Activated T-helper 9 cell treated with anti-CD3 and anti-CD28 coated beads, Interleukin-2, amount 50 U/mL, for 16 hours (primary cell): ENCODE data around the gene OTUB2.
A peak's percentile ranks its signal among the peaks of the same experiment; 100 is the strongest.

Experiments used
- DNase-seq: peaks from one replicate; pipeline ENCODE4 v3.0.0-alpha.2; 2020; ENCODE audit warnings: low read depth

Gene OTUB2

DNA sequence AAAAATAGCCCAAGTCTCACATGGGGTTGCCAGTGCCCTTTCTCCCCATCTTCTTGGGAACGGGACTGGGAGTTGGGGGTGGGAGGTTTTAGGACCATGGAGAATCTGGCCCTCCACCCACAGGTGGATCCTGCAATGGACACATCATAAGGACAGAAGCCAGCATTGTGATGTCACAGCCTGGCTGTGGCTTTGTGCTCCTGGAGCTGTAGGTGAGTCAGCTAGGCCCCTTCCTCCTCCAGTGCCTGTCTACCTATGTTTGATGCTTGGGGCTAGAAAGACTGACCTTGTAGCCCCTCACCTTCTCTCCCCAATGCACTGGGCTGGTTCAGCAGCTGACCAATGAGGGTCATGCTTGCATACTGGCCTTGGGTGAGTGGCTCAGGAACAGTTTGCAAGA is 29.1 kb upstream of the OTUB2 start, which contains the start of gene CCDC197:
Gene CCDC197, plus strand, starts transcription at position 220 of the 400 bp plus-strand sequence. CDS start 831 bp downstream, outside the sequence.
- DNase-seq = no peak

DNA sequence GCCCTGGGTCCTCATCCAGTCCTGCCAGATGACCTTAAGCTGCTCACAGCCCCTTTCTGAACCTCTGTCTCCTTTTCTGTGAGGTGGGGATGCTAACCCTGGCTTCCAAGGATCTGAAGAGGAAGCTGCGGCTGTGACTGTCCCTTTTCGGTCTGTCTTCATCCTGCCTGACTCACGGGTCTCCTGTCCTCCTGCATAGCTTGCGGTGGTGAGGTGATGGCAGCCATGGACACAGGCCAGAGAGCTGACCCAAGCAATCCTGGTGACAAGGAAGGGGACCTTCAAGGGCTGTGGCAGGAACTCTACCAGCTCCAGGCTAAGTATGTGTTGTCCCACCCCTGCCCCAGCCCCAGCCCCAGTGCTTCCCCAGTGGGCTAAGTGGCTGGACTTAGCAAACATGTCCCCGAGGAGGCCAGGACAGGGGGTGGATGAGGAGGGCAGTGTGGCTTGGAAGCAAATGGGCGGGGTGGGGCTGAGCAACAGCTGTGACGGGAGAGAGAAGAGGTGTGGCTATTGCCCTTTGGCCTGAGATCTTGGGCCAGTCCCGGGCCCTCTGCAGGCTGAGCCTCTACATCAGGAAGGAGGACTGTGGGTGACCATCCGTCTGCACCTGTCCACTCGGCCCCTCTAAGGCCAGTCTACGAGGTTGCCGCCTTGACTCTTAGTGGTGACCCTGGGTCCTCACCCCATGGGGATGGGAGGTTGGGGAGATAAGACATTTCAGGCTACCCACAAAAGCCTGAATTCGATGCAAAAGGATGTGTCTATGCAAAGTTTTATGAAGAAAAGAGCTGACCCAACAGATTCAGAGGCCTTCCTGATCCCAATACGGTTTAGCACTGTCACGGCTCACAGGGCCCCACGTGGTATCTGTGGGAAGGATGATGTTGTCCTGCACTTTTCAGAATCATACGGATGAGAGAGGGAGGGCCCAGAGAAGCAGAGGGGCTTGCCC is 27.9 kb upstream of the OTUB2 start:
- no peak for DNase-seq

- DNase-seq = no peak
Observed at GRCh38 chr14:93998871-93999403, 27.2 kb upstream of the OTUB2 start.

GRCh38 chr14:93999573-93999972 is 26.6 kb upstream of the OTUB2 start:
- DNase-seq = no peak

DNA sequence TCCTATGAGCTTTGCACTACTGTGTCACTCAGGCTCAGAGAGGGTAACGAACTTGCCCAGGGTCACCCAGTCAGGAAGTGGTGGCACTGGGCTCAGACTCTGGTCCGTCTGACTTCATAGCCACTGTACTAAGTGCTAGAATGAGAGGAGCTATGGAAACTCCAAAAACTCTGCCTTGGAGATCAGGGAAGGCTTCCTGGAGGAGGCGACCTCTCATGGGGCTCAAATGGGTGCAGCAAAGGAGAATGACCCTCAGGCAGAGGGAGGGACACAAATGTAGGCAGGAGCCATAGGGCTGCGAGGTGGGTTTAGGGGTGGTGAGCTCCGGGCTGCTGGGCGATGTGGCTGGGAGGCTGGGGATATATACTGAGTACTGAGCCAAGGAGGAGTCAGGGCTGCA is 25.9 kb upstream of the OTUB2 start:
- no peak for DNase-seq

DNA sequence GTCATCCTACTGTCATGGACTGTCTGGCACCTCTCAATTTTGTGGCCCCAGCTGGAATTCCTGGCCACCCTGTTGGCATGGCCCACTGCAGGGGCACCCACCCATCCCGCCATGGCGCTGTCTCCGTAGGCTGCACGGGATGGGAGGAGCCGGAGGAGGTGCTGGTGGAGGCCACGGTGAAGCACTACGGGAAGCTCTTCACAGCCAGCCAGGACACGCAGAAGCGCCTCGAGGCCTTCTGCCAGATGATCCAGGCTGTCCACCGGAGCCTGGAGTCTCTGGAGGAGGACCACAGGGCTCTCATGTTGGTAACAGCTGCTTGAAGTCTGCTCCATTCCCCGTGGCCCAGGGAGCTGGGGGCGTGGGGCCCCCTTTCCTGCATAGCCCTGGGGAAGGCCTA is 25.1 kb upstream of the OTUB2 start:
- no peak for DNase-seq

DNA sequence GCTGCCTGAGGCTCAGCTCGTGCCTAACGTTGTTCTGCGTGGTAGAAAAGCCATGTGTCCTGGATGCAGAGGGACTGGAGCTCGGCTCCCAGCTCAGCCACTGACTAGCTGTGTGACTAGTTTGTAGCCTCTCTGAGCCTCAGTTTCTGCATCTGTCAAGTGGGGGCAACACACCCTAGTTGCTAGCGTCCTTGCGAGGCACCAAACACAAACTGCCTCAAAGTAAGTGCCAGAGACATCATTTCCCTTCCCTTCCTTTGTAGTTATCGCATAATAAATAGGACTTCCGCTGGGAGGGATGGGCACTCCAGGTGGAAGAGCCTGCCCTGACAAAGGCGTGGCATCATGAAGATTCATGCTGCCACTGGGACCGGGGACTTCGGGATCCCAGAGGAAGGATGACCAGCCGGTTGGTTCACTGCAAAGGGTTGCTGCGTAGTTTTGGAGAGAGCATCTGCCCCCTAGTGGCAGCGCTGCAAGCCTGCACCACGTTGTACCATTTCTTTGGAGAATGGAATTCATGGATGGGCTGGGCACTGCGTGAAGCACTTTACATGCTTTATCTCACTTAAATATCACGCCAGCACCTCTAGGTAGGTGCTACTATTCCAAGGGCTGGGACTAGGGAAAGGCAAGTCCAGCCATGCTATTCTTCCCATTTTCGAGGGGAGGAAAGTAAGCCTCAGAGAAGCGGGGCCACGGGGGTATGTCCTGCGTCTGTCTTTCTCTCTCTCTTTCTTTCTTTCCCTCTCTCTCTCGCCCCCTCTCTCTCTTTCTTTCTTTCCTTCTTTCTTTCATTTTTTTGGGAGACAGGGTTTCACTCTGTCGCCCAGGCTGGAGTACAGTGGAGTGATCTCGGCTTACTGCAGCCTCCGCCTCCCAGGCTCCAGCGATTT is 24.4 kb upstream of the OTUB2 start:
- DNase-seq = peak; percentile 54

GRCh38 chr14:94003397-94003796 is 22.7 kb upstream of the OTUB2 start:
- no peak for DNase-seq

DNA sequence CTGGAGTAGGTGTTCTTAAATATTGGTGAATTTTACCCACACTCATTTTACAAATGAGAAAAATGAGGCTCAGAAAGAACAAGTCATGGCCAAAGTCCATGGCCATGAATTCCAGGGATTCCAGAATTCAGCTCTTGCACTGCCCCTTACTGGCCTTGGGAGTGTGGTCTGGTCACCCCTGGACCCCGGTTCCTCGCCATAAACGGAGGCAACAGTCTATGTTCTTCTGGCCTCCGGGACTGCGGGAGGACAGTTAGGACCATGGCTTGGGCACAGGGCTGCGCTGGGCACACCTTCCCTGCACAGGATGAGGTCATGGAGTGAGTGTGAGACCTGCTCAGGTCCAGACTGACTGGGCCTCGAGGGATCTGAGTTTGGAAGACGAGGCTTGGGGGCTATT is 22.1 kb upstream of the OTUB2 start:
- DNase-seq = no peak

DNA sequence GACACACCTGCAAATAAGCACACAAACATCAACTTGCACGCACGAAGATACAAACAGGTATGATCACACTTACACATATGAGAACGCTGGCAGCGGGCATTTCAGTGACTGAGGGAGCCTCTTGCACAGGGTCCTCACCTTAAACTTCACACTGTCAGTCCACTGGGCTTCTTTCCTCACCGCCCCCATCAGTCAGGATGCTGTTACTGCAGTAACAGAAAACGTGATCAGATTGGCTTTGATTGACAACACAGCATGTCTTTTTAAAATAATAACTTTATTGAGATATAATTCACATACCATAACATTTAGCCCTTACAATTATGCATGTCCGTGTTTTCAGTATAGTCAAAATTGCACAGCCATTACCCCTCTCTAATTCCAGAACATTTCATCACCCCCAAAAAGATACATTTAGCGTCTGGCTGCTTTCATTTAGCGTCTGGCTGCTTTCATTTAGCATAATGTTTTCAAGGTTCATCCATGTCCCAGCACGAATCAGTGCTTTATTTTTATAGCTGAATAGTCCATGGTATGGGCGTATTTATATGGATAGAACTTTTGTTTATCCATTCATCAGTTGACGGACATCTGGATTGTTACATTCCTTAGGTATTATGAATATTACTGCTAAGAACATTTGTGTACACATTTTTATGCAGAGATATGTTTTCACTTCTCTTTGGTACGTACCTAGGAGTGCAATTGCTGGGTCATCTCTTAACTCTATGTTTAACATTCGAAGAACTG is 20.6 kb upstream of the OTUB2 start:
- no peak for DNase-seq

DNA sequence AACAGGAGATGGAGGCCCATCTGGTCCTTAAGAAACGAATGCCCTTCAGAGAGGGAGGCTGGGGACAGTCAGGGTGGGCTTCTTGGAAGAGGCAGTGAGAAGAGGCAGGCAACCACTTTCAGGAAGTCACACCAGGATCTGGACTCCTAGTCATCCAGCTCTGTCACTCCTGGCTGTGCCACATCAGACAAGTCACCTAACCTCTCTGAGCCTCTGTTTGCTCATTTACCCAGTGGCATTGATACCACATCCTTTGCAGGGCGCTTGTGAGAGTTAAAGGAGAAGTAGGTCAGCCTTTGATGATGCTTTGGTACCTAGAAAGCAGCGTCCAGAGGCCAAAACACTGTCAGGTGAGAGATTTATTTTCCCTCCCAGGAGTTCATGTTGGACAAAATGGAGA is 17.9 kb upstream of the OTUB2 start:
- DNase-seq = no peak

GRCh38 chr14:94009767-94010166 is 16.4 kb upstream of the OTUB2 start:
- DNase-seq = no peak

DNA sequence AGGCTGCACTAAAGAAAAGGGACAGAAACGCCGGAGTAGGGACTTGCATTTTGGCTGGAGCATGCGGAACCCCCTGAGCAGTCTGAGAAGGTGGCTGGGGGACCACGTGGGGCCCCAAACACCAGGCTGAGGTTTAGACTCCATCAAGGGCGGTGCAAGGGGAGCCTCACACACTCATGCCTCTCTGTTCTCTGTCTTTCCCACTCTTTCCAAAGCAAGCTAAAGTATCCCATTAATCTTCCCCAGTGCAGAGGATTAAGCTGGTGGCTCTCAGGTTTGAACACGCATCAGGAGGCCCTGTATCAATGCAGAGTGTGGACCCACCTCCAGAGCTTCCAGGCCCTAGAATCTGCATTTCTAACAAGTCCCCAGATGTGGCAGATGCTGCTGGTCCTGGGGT is 15.5 kb upstream of the OTUB2 start:
- no peak for DNase-seq

DNA sequence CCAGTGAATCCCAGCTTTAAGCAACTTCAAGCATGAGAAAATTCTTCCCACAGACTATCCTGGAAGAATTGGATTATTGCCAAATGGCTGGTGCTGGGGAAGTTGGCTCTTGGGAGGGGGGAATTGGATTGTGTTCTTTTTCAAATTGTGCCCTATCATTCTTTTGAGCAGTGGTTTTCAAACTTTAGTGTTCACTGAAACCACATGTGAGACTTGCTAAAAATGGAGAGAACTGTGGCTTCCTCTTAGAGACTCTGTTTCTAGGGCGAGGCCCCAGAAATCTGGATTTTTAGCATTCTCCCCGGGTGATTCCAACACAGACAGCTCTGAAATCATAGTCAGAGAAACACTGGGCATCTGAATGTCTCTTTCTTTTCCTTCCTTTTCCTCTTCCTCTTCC is 14.3 kb upstream of the OTUB2 start:
- DNase-seq = no peak

DNA sequence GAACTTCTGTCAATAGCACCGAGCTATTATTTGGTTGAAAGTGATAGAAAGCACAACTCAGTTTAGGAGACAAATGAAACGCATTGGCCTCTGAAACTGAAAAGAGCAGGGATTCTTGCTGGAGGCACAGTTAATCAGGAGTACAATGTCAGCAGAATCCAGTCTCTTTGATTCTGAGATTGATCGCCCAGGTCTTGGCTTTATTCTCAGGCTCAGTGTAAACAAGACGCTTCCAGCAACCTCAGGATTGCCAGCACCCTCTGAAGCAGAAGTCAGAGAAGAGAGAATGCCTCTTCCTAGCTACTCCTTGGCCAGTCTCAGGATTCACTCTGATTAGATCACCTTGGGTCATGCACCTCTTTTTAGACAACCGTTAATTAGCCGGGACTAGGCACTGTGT is 11.8 kb upstream of the OTUB2 start:
- no peak for DNase-seq

DNA sequence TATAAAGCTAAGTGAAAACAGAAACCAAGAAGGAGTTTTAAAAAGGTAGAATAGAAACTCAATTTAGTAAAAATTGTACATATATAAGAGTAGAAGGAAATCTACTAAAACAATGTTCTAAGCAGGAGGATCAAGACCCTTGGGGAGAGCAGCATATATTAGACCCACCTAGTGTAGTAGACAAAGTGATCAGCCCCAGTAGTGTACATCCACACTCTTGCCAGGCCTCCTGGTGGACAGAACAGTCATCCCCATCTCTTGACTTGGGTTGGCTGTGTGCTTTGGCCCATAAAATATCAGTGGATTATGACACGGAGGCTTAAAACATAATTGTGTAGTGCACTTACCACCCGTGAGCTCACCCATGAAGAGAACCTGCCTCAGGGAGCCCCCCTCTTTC is 10.9 kb upstream of the OTUB2 start:
- DNase-seq = no peak

- DNase-seq = no peak
Observed at GRCh38 chr14:94016446-94016976, 9.6 kb upstream of the OTUB2 start.

DNA sequence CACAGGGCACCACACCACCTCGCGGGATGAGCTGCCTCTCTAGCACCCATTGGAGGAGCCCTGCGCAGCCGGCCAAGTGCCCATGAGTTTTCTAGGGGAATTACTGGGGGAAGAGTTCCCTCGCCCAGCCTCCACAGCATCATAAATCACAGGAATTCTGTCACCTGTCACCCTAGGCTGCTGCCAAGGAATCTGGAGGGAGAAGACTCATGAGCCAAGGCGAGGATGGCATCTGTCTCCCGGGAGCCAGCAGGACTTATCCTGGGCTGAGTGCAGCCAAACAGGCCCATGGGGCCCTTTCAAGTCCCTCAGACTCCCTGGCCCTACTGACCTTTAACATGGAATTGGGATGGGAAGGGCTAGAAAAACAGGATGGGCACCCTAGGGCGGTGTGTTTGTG is 7.8 kb upstream of the OTUB2 start:
- no peak for DNase-seq

GRCh38 chr14:94019329-94019728 is 6.8 kb upstream of the OTUB2 start:
- no peak for DNase-seq

DNA sequence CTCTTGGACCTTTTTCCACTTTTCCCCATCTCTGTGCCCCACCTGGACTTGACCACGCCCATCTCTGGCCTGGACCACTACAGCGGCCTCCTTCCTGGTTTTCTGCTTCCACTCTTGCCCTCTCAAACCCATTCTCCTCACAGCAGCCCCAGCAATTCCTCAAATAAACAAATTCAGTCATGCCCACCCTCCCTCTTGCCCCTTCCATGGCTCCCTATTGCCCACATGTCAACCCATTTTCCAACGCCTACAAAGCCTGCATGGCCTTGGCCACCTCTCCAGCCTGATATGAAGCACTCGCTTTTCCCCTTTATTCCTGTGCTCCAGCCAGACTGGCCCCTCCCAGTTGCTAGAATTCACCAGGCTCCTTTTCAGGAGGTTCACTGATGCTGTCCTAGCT is 5.9 kb upstream of the OTUB2 start:
- DNase-seq = no peak

GRCh38 chr14:94021001-94021400 is 5.1 kb upstream of the OTUB2 start:
- DNase-seq = no peak
